ENCODE measurements around the gene PLCB1.
A peak's percentile ranks its signal among the peaks of the same experiment; 100 is the strongest.
"Not testable (repeated sequence)": the region's sequence is repeated elsewhere in the genome, so short reads cannot be mapped to it uniquely, and the experiment has no call there.

Gene PLCB1

GRCh38 chr20:8156235-8157079 is 24.4 kb downstream of the PLCB1 start:
- peak; percentile 43 for DNase-seq (ENCODE audit: low spot score)

DNA sequence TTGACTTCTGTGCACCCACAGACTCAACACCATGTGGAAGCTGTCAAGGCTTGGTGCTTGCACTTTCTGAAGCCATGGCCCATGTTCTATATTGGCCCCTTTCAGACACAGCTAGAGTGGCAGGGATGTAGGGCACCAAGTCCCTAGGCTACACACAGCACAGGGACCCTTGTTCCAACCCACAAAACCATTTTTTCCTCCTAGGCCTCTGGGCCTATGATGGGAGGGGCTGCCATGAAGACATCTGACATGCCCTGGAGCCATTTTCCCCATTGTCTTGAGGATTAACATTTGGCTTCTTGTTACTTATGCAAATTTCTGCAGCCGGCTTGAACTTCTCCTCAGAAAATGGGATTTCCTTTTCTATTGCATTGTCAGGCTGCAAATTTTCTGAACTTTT is 27.2 kb downstream of the PLCB1 start:
- not testable (repeated sequence) for DNase-seq (ENCODE audit: low spot score)

DNA sequence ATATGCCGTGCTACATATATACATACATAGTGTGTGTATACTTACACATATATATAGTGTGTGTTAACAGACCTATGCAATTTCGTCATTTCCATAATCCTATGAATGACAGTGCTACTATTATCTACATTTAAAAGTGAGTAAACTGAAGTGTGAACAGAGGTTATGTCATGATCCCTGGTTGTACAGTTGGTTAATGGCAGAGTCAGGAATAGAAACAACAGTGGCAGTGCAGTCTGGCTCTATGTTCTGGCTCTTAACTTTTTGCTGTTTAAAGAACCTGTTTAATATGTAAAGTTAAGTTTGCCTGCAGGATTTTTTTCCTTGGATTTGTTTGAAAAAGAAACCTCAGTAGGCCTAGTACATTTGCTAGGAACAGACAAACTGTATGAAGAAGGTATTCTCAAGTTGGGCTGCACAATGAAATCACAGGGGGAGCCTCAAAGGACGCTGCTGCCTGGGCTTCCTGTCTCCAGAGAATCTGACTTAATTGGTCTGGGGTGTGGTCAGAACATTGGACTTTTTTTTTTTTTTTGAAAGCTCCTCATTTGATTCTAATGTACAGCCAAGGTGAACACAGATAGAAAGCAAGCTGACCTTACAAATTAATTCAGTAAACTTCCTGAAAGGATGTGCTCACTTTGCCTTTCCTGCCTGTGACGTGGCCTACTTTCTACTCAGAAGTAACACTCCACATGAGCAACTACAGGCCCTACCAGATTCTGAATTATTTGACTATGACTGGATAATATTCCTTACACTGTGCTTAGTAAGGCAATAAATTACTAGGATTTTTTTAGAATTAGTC is 29.4 kb downstream of the PLCB1 start:
- no peak for DNase-seq (ENCODE audit: low spot score)

DNA sequence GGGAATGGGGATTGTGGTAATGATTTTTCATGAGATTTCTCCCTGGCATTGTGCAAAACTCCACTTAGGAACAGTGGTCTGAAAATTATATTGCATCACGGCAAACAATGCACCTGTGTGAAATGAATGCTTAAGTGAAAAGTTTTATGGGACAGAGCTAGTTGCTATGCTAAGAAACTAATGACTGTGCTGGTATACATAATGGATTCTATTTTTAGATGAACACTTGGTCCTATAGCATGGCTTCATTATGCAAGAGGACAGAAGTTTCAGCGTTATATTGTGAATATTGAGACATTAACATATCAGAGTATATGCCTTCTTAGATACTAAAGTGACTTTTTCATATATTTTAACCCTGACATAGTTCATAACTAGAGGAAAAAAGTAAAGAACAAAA is 30.5 kb downstream of the PLCB1 start:
- DNase-seq (ENCODE audit: low spot score): no peak

GRCh38 chr20:8163543-8163942 is 31.5 kb downstream of the PLCB1 start:
- no peak for DNase-seq (ENCODE audit: low spot score)

DNA sequence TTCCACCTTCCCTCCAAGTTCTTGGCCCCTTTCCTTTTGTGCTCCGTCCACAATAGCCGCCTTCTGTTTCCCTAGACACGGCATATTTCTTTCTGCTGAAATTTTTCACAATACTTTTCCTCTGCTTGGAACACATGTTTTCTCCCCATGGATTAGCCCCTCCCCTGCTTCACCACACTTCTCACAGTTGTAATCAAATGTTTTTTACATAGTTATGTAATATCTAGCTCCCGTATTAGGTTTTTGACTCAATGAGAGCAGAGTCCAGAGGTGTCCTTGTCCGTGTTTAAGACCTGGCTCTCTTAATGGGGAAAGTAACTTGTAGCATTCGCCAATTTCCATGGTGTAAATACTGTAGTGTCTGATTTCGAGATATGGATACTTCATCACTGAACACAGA is 34.7 kb downstream of the PLCB1 start:
- no peak for DNase-seq (ENCODE audit: low spot score)

DNA sequence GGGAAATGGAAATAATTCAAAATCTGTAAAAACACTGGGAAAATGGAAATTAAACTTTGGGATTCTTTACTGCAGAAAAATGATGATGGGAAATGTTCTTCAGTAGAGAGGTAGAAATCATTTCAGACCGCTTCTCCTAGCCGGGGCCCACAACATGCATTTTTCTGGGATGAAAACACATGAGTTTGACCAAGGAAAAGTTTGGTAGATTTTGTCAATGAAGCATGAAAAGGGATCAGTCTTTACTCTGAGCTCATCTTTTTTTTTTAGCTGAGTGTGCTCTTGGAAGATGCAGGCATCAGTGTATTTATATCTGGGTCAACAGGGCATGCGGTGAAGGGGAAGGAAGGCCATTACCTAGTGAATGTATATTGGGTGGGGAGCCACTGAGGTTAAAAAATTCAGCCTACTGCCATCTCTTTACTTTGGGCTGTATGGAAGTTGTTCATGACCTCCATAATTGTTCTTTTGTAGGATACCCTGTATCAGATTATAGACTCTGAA is 36.8 kb downstream of the PLCB1 start:
- no peak for DNase-seq (ENCODE audit: low spot score)

- no peak for DNase-seq (ENCODE audit: low spot score)
Observed at GRCh38 chr20:8170921-8171320, 38.9 kb downstream of the PLCB1 start.

- no peak for DNase-seq (ENCODE audit: low spot score)
Observed at GRCh38 chr20:8172191-8172590, 40.1 kb downstream of the PLCB1 start.

GRCh38 chr20:8175741-8176675 is 43.9 kb downstream of the PLCB1 start:
- no peak for DNase-seq (ENCODE audit: low spot score)

GRCh38 chr20:8183526-8183925 is 51.5 kb downstream of the PLCB1 start:
- DNase-seq (ENCODE audit: low spot score): no peak

DNA sequence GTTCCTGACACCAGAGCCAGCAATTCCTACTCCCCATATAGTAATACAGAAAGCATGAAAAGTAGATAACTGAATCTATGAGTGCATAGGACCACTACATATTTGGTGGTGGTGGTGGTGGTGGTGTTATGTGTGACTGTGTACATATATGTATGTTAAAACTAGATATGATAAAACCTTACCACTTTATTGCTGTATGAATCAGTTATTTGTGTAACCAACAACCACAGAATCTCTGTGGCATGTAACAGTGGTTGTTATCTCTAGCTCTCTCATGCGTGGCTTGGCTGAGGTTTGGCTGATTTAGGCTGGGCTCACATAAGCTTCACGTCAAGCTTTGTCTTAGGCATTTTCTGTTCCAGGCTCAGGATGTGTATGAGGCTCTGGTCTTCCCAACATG is 55.7 kb downstream of the PLCB1 start:
- no peak for DNase-seq (ENCODE audit: low spot score)

- DNase-seq (ENCODE audit: low spot score): no peak
Observed at GRCh38 chr20:8190043-8190880, 58.2 kb downstream of the PLCB1 start.

- no peak for DNase-seq (ENCODE audit: low spot score)
Observed at GRCh38 chr20:8194721-8195120, 62.7 kb downstream of the PLCB1 start.

DNA sequence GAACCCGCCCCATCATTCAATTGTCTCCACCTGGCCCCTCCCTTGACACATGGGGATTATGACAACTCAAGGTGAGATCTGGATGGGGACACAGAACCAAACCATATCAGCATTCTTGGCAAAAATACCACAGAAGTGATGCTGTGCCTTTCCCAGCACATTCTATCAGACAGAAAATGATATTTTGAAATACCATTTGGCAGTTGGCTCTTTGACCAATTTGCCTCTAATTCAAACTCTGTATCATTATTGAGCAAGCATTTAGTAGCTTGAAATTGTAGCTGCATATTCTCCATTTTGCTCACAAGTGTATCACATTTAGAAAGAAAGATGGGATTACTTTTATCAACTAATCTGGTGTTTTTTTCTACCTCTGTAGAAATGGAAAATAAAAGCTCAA is 64.0 kb downstream of the PLCB1 start:
- DNase-seq (ENCODE audit: low spot score): no peak

DNA sequence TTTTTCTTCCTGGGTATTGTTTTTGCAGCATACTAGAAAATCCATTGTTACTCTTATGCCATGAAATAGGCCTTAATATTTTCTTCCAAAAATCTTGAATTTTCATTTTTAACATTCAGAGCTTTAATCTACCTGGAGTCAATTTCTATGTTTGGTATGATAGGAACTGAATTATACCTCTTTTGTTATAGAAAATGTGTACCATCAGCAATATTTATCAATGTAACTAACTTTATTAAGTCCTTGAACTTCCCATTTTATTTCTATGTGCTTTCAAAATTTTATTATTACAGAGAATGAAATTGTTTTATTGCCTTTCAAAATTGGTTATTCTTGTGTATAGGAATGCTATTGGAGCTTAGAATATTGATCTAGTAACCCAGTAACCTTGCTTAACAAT is 68.2 kb downstream of the PLCB1 start:
- DNase-seq (ENCODE audit: low spot score): no peak

- no peak for DNase-seq (ENCODE audit: low spot score)
Observed at GRCh38 chr20:8203366-8203765, 71.3 kb downstream of the PLCB1 start.

DNA sequence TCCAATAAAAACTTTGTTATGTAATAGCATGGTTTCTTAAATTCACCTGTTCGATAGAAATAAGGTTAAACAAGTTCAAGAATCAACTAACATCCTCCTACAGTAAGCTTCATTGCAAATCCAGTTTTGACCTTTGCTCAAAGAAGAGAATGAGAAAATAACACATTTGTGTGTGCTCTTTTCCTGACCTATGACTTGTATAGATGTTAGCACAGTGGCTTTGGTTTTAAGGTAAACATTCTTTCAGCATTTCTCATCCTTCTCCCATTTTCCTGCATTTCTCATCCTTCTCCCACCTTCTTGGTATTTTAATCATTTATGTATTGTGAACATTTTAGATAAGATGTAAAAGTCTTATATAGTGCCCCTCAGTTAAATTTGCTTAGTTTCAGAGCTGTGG is 73.9 kb downstream of the PLCB1 start:
- no peak for DNase-seq (ENCODE audit: low spot score)

DNA sequence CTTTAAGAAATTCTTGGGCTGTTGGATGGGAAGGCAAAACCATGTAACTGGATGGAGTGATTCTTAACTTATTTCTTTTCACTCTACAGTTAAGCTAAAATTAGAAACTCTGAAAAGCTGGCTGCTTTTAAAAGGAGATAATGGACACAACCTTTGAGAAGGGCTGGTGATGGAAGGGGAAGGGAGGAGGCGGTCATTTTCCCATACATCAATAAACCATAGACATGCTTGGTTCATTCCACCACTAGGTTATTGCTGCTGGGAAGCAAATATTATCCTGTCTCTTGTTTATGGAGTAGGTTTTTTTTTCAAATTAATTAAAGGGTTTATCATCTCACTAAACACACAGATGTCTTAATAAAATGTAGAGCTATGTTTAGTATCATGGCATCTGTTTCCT is 76.2 kb downstream of the PLCB1 start:
- DNase-seq (ENCODE audit: low spot score): no peak

DNA sequence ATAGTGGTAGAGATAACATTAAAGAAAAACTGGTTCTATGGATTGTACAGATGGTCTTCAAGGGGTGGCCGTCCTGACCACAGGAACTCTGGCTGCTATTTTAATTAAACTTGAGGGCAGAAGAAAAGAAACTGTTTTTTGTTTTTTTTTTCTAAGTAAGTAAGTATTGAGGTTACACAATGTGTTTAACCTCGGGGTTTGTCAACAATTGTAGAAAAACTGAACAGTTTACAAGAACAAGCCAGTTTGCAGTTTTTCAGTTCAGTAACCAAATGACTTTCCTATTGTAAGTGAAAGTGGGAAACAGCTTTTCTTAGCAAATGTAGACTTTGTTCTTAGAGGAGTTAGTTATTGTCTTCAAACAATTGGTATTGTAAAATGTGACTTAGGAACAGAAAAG is 77.0 kb downstream of the PLCB1 start:
- no peak for DNase-seq (ENCODE audit: low spot score)

DNA sequence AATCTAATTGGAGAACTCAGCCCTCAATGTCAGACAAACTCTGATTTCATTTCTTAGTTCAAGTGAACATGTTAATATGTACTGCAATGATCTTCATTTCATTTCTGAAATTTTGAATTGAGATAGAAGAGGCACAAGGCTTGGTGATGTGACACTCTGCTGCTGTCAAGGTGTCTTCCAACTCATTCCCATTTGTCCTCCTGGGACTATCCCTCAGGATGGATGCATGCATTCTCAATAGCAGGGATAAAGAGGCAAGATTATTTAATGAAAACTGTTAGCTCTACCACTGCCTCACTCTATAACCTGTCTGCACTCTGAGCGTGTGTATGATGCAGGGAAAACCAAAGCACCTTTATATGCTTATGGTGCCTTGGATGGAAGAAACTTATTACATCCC is 78.7 kb downstream of the PLCB1 start:
- no peak for DNase-seq (ENCODE audit: low spot score)

All from CD4-positive, alpha-beta T cell treated with Interleukin-15 for 4 hours (primary cell).